ENCODE results near the gene MED22.
"Not testable (repeated sequence)": the region's sequence is repeated elsewhere in the genome, so short reads cannot be mapped to it uniquely, and the experiment has no call there.

MED22 gene

DNA sequence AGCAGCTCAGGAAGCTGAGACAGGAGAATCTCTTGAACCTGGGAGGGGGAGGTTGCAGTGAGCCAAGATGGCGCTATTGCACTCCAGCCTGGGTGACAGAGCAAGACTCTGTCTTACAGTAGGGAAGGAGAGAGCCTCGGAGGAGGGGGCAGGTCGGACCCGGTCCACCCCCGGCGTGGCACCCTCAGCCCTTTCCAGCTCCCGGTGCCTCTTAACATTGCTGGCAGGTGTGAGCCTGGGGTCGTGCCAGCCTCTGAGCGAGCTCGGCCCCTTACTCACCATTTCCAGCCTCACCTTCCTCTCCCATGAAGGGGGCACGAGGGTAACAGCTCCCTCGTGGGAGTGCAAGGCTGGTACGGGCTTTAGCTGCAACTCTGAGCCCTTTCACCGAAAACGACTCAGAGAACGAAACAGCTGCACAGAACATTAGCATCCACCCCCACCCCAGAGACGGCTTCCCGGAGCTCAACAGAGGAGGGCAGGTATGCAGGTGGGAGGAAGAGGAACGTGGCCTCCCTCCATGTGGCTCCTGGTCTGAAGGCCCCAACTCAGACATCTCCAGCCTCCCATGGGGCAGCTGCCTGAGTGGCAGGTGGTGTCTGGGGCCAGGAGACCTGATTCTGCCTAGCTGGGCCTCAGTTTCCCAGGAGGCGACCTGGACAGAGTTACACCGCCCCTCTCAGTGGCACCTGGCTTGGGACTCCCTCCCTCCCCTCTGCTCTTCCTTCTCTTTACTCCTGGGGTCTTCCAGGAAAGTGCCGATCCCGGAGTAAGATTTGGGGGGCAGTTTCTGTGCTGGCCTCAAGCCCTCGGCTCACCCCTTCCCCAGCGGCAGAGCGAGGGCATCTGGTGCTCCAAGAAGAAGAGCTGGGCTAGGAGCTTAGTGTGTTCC lies 44.4 kb downstream of the MED22 start:
- no peak for TF ChIP-seq CTCF (IDR thresholded peaks at IDR 0.05; ENCODE audit: extremely low read depth, insufficient read depth, missing control alignments)
- in situ Hi-C loops (cut with MboI; ENCODE audit: low pct_unique_long_range_greater_than_20kb, low sequenced_read_pairs, unreplicated experiment): no loop called here
- DNase-seq (ENCODE audit: low spot score): no peak

DNA sequence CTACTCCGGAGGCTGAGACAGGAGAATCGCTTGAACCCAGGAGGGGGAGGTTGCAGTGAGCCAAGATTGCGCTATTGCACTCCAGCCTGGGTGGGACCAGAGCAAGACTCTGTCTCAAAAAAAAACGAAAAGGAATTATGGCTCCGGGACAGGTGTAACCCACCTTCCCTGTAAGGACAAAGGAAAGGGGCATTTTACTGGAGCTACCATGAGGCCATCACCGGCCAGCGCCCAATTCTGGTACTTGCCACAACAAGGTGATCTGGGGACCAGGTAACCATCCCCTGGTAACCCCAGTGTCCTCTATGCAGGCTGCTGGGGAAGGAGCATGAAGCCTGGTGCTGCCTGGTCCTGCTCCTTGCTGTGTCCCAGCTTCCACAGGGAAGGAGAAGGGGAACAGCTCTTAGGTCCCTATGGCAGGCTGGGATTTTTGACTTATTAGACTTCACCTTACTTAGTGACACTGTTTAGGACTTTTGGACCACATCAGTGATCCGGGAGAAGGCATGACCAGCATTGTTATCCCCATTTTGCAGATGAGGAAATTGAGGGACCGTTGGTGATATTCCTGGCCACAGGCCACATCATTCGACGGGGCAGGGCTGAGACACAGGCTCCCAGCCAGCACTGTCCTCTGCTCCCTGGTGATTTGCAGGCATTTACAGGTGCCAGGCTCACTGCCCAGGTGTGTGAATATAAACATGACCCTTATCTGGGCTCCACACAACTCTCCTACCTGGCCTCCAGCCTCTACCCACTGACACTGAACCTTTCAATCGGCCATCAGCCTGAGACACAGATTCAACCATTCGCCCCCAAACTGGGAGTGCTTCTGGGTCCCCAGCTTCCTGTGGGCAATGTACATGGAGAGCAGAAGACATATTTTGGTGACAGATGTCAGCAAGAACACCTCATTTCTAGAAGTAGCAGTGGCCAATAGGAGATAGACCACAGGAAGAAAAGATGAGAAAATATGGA lies 46.4 kb downstream of the MED22 start:
- in situ Hi-C loops (cut with MboI; ENCODE audit: low pct_unique_long_range_greater_than_20kb, low sequenced_read_pairs, unreplicated experiment): no loop called here
- no peak for TF ChIP-seq CTCF (IDR thresholded peaks at IDR 0.05; ENCODE audit: extremely low read depth, insufficient read depth, missing control alignments)
- no peak for DNase-seq (ENCODE audit: low spot score)

DNA sequence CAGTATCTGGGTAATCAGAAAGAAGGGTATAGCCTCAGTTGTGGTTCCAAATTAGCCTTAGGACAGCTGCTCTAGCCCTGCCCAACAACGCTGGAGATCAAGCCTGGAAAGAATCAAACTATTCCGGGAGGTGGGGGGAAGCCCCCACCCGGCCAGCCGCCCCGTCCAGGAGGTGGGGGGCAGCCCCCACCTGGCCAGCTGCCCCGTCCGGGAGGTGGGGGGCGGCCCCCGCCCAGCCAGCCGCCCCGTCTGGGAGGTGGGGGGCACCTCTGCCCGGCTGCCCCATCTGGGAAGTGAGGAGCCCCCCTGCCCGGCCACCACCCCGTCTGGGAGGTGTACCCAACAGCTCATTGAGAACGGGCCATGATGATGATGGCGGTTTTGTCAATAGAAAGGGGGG lies 47.9 kb downstream of the MED22 start:
- DNase-seq (ENCODE audit: low spot score); in situ Hi-C loops (cut with MboI; ENCODE audit: low pct_unique_long_range_greater_than_20kb, low sequenced_read_pairs, unreplicated experiment): not testable (repeated sequence)

DNA sequence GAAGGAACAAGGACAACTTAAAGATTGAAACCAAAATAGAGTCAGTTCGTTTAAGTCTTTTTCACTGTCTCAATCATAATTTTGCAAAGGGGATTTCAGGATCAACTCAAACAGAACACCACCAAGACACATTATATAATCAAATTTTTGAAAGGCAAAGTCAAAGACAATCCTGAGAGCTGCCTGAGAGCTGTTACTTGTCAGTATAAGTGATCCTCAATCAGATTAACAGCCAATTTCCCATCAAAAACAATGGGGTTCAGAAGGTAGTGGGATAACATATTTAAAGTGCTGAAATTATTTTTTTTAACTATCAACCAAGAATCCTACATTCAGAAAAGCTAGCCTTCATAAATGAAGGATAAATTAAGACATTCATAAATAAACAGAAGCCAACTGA lies 53.7 kb downstream of the MED22 start:
- in situ Hi-C loops (cut with MboI; ENCODE audit: low pct_unique_long_range_greater_than_20kb, low sequenced_read_pairs, unreplicated experiment): no loop called here
- no peak for TF ChIP-seq CTCF (IDR thresholded peaks at IDR 0.05; ENCODE audit: extremely low read depth, insufficient read depth, missing control alignments)
- DNase-seq (ENCODE audit: low spot score): no peak

DNA sequence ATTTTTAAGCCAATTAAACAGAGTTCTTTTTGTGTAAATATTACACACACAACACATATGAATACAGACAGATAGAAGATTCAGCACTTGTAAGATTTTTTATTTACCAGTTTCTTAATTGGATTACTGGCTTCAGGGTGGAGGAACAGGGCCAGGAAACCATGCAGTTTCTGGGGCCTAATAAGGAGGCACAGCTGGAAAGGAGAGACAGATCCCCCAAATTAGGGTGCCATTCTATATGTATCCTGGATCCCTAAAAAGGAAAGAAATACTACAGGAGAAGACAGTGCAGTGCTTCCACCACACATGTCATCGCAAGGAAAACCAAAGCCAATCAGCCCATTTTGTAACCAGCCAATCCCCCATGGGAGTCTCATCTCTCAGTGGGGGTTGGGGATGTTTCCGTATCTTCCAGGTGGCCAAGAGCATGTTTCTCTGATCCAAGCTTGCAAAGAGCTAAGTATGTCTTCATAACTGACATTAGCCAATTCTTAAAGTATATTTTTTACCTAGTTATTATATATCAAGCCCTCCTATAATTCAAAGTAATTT lies 57.1 kb downstream of the MED22 start:
- no peak for TF ChIP-seq CTCF (IDR thresholded peaks at IDR 0.05; ENCODE audit: extremely low read depth, insufficient read depth, missing control alignments)
- no peak for DNase-seq (ENCODE audit: low spot score)
- in situ Hi-C loops (cut with MboI; ENCODE audit: low pct_unique_long_range_greater_than_20kb, low sequenced_read_pairs, unreplicated experiment): no loop called here

All from GM13977 (cell line).